KMS-11 (cell line): Measurements from ENCODE around the gene SORCS2.

Source experiments
- H2AFZ ChIP-seq: fragments of 200-600 bp; sonication (generic); 2 replicates; pipeline ENCODE4 v1.6.1; 2016; ENCODE audit warnings: antibody characterized with exemption, mixed run types, low read depth
- H3K27ac ChIP-seq: fragments of 200-600 bp; sonication (generic); 2 replicates; pipeline ENCODE4 v1.6.1; 2016; ENCODE audit warnings: mild to moderate bottlenecking, mixed run types
- H3K27me3 ChIP-seq: fragments of 200-600 bp; sonication (generic); 2 replicates; pipeline ENCODE4 v1.6.1; 2017; ENCODE audit warnings: mild to moderate bottlenecking, low read depth, mixed run types, moderate library complexity; ENCODE audit not compliant: insufficient read depth
- H3K36me3 ChIP-seq: fragments of 200-600 bp; sonication (generic); 2 replicates; pipeline ENCODE4 v1.6.1; 2017; ENCODE audit warnings: mild to moderate bottlenecking, mixed run types; ENCODE audit not compliant: insufficient read depth
- H3K4me1 ChIP-seq: fragments of 200-600 bp; sonication (generic); 2 replicates; pipeline ENCODE4 v1.6.1; 2016; ENCODE audit warnings: mild to moderate bottlenecking, low read depth, mixed run types; ENCODE audit not compliant: poor library complexity, severe bottlenecking
- H3K4me2 ChIP-seq: fragments of 200-600 bp; sonication (generic); 2 replicates; pipeline ENCODE4 v1.7.0; 2016; ENCODE audit warnings: mild to moderate bottlenecking, mixed run types
- H3K4me3 ChIP-seq: fragments of 200-600 bp; sonication (generic); IDR thresholded peaks from 2 replicates; pipeline ENCODE4 v1.6.1; 2017; ENCODE audit warnings: low read depth, low read length, mixed read lengths; ENCODE audit not compliant: insufficient read depth
- H3K79me2 ChIP-seq: fragments of 200-600 bp; sonication (generic); 2 replicates; pipeline ENCODE4 v1.6.1; 2016; ENCODE audit warnings: low read depth, mixed run types; ENCODE audit not compliant: insufficient read depth
- H3K9ac ChIP-seq: fragments of 200-600 bp; sonication (generic); 2 replicates; pipeline ENCODE4 v1.6.1; 2016; ENCODE audit warnings: mild to moderate bottlenecking, mixed run types
- H4K20me1 ChIP-seq: fragments of 200-600 bp; sonication (generic); 2 replicates; pipeline ENCODE4 v1.6.1; 2016; ENCODE audit warnings: mild to moderate bottlenecking, mixed run types; ENCODE audit not compliant: insufficient read depth
- TF ChIP-seq, protein P1 (sequence below): fragments of 200-600 bp; sonication (generic); conservative IDR thresholded peaks from 2 replicates; pipeline ENCODE4 v1.6.1; 2017; ENCODE audit warnings: low read depth, mild to moderate bottlenecking, antibody characterized with exemption, low read length, moderate library complexity, mixed read lengths

SORCS2 gene

DNA sequence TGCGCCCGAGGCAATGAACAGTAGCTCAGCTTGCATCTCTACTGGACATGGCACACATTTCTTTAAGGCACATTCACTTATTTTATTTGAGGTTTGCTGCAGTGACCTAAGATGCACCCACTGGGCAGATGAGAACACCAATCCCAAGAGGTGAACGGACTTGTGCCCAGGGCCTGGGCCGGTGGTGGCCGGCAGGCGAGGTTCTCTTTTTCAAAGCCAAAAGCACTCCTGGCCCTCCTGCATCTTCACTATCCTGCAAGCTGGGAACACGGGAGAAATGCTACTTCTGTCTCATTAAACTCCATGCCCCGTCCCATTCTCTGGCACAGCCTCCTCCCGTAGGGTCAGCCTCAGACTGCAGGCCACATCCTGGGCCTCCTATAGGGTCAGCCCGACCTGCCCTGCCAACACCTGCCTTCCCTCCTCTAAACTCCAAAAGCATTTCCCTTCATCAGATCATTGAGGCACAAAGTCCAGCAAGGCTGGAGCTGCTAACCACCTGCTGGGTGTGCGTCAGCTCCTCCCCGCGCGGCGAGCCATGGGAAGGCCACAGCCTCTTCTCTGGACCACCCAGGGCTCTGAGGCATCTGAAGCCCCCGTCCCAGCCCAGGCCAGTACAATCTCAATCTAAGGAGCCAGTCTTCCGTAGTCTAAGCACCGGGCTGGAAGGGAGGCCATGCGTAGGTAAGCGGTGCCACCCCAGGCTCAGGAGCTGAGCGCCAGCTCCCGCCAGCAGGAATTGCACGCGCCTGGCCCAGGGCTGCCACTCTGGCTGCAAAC lies 581.3 kb downstream of the SORCS2 start:
- TF ChIP-seq, protein P1, sequence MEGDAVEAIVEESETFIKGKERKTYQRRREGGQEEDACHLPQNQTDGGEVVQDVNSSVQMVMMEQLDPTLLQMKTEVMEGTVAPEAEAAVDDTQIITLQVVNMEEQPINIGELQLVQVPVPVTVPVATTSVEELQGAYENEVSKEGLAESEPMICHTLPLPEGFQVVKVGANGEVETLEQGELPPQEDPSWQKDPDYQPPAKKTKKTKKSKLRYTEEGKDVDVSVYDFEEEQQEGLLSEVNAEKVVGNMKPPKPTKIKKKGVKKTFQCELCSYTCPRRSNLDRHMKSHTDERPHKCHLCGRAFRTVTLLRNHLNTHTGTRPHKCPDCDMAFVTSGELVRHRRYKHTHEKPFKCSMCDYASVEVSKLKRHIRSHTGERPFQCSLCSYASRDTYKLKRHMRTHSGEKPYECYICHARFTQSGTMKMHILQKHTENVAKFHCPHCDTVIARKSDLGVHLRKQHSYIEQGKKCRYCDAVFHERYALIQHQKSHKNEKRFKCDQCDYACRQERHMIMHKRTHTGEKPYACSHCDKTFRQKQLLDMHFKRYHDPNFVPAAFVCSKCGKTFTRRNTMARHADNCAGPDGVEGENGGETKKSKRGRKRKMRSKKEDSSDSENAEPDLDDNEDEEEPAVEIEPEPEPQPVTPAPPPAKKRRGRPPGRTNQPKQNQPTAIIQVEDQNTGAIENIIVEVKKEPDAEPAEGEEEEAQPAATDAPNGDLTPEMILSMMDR, result no peak
- H3K4me2 ChIP-seq, result no peak overlapping the region
- no peak overlapping the region for H3K9ac ChIP-seq
- no peaks in the 10 kb centered on the region for H3K27me3 ChIP-seq
- no peaks in the 10 kb centered on the region for H3K4me1 ChIP-seq
- no peak overlapping the region for H3K27ac ChIP-seq
- no peaks in the 10 kb centered on the region for H3K79me2 ChIP-seq
- H3K4me3 ChIP-seq, result no peak overlapping the region
- no peaks in the 10 kb centered on the region for H4K20me1 ChIP-seq
- no peak overlapping the region for H2AFZ ChIP-seq
- no peaks in the 10 kb centered on the region for H3K36me3 ChIP-seq

DNA sequence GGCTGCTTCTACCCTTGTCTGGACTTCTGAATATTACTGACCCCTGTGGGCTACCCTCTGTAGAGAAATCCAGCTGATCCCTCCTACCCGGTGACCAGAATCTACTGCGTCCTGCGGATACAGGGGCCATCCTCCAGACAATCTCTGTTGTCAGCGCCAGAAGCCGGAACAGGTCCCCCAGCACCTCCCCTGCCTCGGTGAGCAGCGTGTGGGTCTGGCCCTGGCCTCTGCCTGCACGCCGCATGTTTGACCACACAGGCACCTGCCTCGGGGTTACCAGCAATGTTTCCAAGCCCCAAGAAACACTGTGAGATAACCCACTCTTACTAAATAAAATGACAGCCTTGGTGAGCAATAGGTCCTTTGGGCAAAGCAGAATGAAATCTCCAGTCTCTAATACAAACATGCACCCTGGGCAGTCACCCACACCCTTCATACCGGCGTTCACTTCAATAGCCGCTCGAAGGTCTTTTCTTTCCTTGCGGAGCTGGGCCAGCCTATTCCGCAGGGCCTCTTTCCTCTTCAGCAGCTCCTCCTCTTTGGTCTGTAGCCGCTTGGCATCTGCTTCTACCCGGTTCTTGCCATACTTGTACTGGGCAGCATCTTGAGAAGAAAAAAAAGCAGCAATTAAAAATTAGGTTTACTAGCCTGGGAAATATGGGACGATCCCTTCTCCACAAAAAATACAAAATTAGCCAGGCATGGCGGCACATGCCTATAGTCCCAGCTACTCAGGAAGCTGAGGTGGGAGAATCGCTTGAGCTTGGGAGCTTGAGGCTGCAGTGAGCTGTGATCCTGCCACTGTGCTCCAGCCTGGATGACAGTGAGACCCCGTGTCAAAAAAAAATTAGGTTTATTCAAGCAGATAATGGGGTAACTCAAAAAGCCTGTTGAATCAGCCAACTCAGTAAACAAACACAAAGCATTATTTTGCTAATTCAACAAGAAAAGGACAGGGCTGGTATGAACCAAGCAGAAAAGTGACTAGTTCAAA lies 582.3 kb downstream of the SORCS2 start:
- Histone ChIP-seq H3K27ac (no peak overlapping the region), H3K36me3 (no peaks in the 10 kb centered on the region), H3K9ac (no peak overlapping the region), H3K27me3 (no peaks in the 10 kb centered on the region), H3K4me2 (no peak overlapping the region), H3K4me3 (no peak overlapping the region), H3K79me2 (no peaks in the 10 kb centered on the region), H2AFZ (no peak overlapping the region), H3K4me1 (no peaks in the 10 kb centered on the region), H4K20me1 (no peaks in the 10 kb centered on the region)
- TF ChIP-seq, protein P1, result no peak

DNA sequence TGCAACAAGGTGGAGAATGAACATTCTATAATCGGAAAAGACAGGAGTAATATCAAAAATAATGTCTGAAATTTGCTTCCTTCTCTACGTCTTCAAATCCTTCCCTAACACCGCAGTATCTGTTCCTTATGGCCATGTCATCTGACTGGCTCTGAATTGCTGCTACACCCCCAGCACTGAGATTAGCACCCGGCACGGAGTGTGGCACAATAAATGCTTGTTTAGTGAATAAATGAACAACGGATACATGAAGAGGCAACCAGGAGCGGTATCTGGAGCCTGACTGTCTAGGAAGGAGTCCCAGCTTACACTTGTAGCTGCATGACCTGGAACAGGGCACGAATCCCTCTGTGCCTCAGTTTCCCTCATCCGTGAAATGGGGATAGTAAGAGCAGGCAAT lies 583.1 kb downstream of the SORCS2 start:
- no peaks in the 10 kb centered on the region for H4K20me1 ChIP-seq
- H3K27me3 ChIP-seq, result no peaks in the 10 kb centered on the region

DNA sequence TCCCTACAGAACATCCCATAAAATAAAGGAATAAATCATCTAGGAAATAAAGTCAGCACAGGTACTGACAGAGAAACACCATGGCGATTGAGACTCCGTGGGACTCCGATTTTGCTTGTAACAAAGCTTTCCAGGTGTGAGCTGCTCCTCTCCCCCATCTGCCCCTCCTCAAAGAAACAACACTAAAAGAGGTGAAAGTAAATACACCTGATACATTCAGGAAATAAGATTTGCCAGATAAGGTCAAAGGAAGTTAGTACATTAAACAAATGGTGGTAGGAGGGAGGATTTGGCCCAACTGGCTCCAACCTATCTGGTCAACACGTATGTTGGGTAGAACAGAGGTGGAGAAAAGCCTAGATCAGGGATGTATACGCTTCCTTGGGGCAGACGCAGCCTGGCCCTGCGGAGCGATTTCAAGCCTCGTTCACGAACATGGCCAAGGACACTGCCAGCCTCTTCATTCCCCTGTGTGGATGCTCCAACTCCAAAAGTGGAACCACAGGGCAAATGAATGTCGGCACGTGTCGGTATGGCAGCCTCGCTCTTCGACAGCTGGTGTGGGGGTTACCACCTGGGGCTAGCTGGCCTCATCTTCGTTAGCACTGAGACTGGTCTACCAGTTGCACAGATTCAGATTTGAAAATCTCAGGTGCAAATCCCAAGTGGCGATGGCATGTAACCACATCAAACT lies 584.8 kb downstream of the SORCS2 start:
- no peak overlapping the region for H3K27ac ChIP-seq
- no peaks in the 10 kb centered on the region for H4K20me1 ChIP-seq
- H3K4me3 ChIP-seq, result no peak overlapping the region
- no peaks in the 10 kb centered on the region for H3K79me2 ChIP-seq
- no peak overlapping the region for H2AFZ ChIP-seq
- TF ChIP-seq, protein P1, result no peak
- H3K4me1 ChIP-seq, result no peaks in the 10 kb centered on the region
- H3K27me3 ChIP-seq, result no peaks in the 10 kb centered on the region
- H3K9ac ChIP-seq, result no peak overlapping the region
- H3K36me3 ChIP-seq, result no peaks in the 10 kb centered on the region
- H3K4me2 ChIP-seq, result no peak overlapping the region

More for the DNA sequence above, 583.1 kb downstream of the SORCS2 start:
- H3K36me3 ChIP-seq, result no peaks in the 10 kb centered on the region
- no peak overlapping the region for H3K4me3 ChIP-seq
- H3K27ac ChIP-seq, result no peak overlapping the region
- no peaks in the 10 kb centered on the region for H3K79me2 ChIP-seq
- TF ChIP-seq, protein P1, result no peak
- H2AFZ ChIP-seq, result no peak overlapping the region
- H3K9ac ChIP-seq, result no peak overlapping the region
- no peak overlapping the region for H3K4me2 ChIP-seq
- no peaks in the 10 kb centered on the region for H3K4me1 ChIP-seq
